ENCODE measurements around the gene PSMB9.

PSMB9 gene

GRCh38 chr6:32886681-32887383 lies 32.8 kb downstream of the PSMB9 start:
- no peaks in the 10 kb centered on the region for H3K36me3 ChIP-seq (ENCODE audit: control insufficient read depth, insufficient read depth, low read length)
- H3K27me3 ChIP-seq (ENCODE audit: control insufficient read depth, insufficient read depth, low read length): no peaks in the 10 kb centered on the region
- no peak overlapping the region for H3K9ac ChIP-seq (ENCODE audit: low read depth, low read length)
- H3K4me1 ChIP-seq (ENCODE audit: control insufficient read depth, insufficient read depth, low read length): no peaks in the 10 kb centered on the region
- H3K9me3 ChIP-seq (ENCODE audit: control insufficient read depth, insufficient read depth, low read length): no peaks in the 10 kb centered on the region
- no peak overlapping the region for H3K4me3 ChIP-seq (ENCODE audit: low read depth, low read length)
- H3K27ac ChIP-seq (ENCODE audit: low read depth, low read length): no peak overlapping the region

GRCh38 chr6:32887616-32888015 lies 33.6 kb downstream of the PSMB9 start:
- Histone ChIP-seq H3K27ac (ENCODE audit: low read depth, low read length) (no peak overlapping the region), H3K27me3 (ENCODE audit: control insufficient read depth, insufficient read depth, low read length) (no peaks in the 10 kb centered on the region), H3K36me3 (ENCODE audit: control insufficient read depth, insufficient read depth, low read length) (no peaks in the 10 kb centered on the region)

GRCh38 chr6:32888576-32888975 lies 34.6 kb downstream of the PSMB9 start:
- Histone ChIP-seq H3K4me1 (ENCODE audit: control insufficient read depth, insufficient read depth, low read length) (no peaks in the 10 kb centered on the region), H3K27me3 (ENCODE audit: control insufficient read depth, insufficient read depth, low read length) (no peaks in the 10 kb centered on the region), H3K9me3 (ENCODE audit: control insufficient read depth, insufficient read depth, low read length) (no peaks in the 10 kb centered on the region), H3K36me3 (ENCODE audit: control insufficient read depth, insufficient read depth, low read length) (no peaks in the 10 kb centered on the region), H3K9ac (ENCODE audit: low read depth, low read length) (no peak overlapping the region), H3K4me3 (ENCODE audit: low read depth, low read length) (no peak overlapping the region), H3K27ac (ENCODE audit: low read depth, low read length) (no peak overlapping the region)

More at GRCh38 chr6:32887616-32888015, 33.6 kb downstream of the PSMB9 start:
- no peak overlapping the region for H3K9ac ChIP-seq (ENCODE audit: low read depth, low read length)
- no peaks in the 10 kb centered on the region for H3K4me1 ChIP-seq (ENCODE audit: control insufficient read depth, insufficient read depth, low read length)
- H3K9me3 ChIP-seq (ENCODE audit: control insufficient read depth, insufficient read depth, low read length): no peaks in the 10 kb centered on the region
- H3K4me3 ChIP-seq (ENCODE audit: low read depth, low read length): no peak overlapping the region

GRCh38 chr6:32889533-32889932 lies 35.5 kb downstream of the PSMB9 start:
- Histone ChIP-seq H3K9ac (ENCODE audit: low read depth, low read length) (no peak overlapping the region), H3K9me3 (ENCODE audit: control insufficient read depth, insufficient read depth, low read length) (no peaks in the 10 kb centered on the region), H3K36me3 (ENCODE audit: control insufficient read depth, insufficient read depth, low read length) (no peaks in the 10 kb centered on the region), H3K4me1 (ENCODE audit: control insufficient read depth, insufficient read depth, low read length) (no peaks in the 10 kb centered on the region), H3K27me3 (ENCODE audit: control insufficient read depth, insufficient read depth, low read length) (no peaks in the 10 kb centered on the region), H3K27ac (ENCODE audit: low read depth, low read length) (no peak overlapping the region), H3K4me3 (ENCODE audit: low read depth, low read length) (no peak overlapping the region)

- no peaks in the 10 kb centered on the region for H3K36me3 ChIP-seq (ENCODE audit: control insufficient read depth, insufficient read depth, low read length)
- no peaks in the 10 kb centered on the region for H3K9me3 ChIP-seq (ENCODE audit: control insufficient read depth, insufficient read depth, low read length)
- H3K27me3 ChIP-seq (ENCODE audit: control insufficient read depth, insufficient read depth, low read length): no peaks in the 10 kb centered on the region
- H3K4me1 ChIP-seq (ENCODE audit: control insufficient read depth, insufficient read depth, low read length): 0 out of 2 replicates have a peak, but pooled peaks cover 4% of the 10 kb centered on the region
- no peak overlapping the region for H3K27ac ChIP-seq (ENCODE audit: low read depth, low read length)
- no peak overlapping the region for H3K9ac ChIP-seq (ENCODE audit: low read depth, low read length)
- no peak overlapping the region for H3K4me3 ChIP-seq (ENCODE audit: low read depth, low read length)
Observed at GRCh38 chr6:32890831-32891230, 36.8 kb downstream of the PSMB9 start.

GRCh38 chr6:32894085-32895005 lies 40.4 kb downstream of the PSMB9 start:
- H3K9ac ChIP-seq (ENCODE audit: low read depth, low read length): peak overlapping the region; percentile 44; the same call in 1 of the 2 replicates
- peak overlapping the region; percentile 94 for H3K27ac ChIP-seq (ENCODE audit: low read depth, low read length)
- H3K9me3 ChIP-seq (ENCODE audit: control insufficient read depth, insufficient read depth, low read length): no peaks in the 10 kb centered on the region
- 0 out of 2 replicates have a peak, but pooled peaks cover 4% of the 10 kb centered on the region for H3K4me1 ChIP-seq (ENCODE audit: control insufficient read depth, insufficient read depth, low read length)
- H3K27me3 ChIP-seq (ENCODE audit: control insufficient read depth, insufficient read depth, low read length): no peaks in the 10 kb centered on the region
- peak overlapping the region; percentile 95 for H3K4me3 ChIP-seq (ENCODE audit: low read depth, low read length)
- 0 out of 2 replicates have a peak, but pooled peaks cover 3% of the 10 kb centered on the region for H3K36me3 ChIP-seq (ENCODE audit: control insufficient read depth, insufficient read depth, low read length)

- no peaks in the 10 kb centered on the region for H3K27me3 ChIP-seq (ENCODE audit: control insufficient read depth, insufficient read depth, low read length)
- no peaks in the 10 kb centered on the region for H3K9me3 ChIP-seq (ENCODE audit: control insufficient read depth, insufficient read depth, low read length)
- H3K4me1 ChIP-seq (ENCODE audit: control insufficient read depth, insufficient read depth, low read length): 0 out of 2 replicates have a peak, but pooled peaks cover 4% of the 10 kb centered on the region
- H3K27ac ChIP-seq (ENCODE audit: low read depth, low read length): peak overlapping the region; percentile 94
- H3K4me3 ChIP-seq (ENCODE audit: low read depth, low read length): peak overlapping the region; percentile 95
- peak overlapping the region; percentile 26; the same call in 1 of the 2 replicates for H3K9ac ChIP-seq (ENCODE audit: low read depth, low read length)
- H3K36me3 ChIP-seq (ENCODE audit: control insufficient read depth, insufficient read depth, low read length): 0 out of 2 replicates have a peak, but pooled peaks cover 3% of the 10 kb centered on the region
Observed at GRCh38 chr6:32895006-32895345, 41.0 kb downstream of the PSMB9 start.

- Histone ChIP-seq H3K9me3 (ENCODE audit: control insufficient read depth, insufficient read depth, low read length) (no peaks in the 10 kb centered on the region), H3K27me3 (ENCODE audit: control insufficient read depth, insufficient read depth, low read length) (no peaks in the 10 kb centered on the region), H3K4me3 (ENCODE audit: low read depth, low read length) (no peak overlapping the region), H3K4me1 (ENCODE audit: control insufficient read depth, insufficient read depth, low read length) (no peaks in the 10 kb centered on the region), H3K27ac (ENCODE audit: low read depth, low read length) (no peak overlapping the region), H3K36me3 (ENCODE audit: control insufficient read depth, insufficient read depth, low read length) (peaks cover 6% of the 10 kb centered on the region; the same call in 1 of the 2 replicates), H3K9ac (ENCODE audit: low read depth, low read length) (no peak overlapping the region)
Observed at GRCh38 chr6:32903952-32904351, 50.0 kb downstream of the PSMB9 start.

- Histone ChIP-seq H3K4me3 (ENCODE audit: low read depth, low read length) (no peak overlapping the region), H3K4me1 (ENCODE audit: control insufficient read depth, insufficient read depth, low read length) (no peaks in the 10 kb centered on the region), H3K9me3 (ENCODE audit: control insufficient read depth, insufficient read depth, low read length) (no peaks in the 10 kb centered on the region), H3K9ac (ENCODE audit: low read depth, low read length) (no peak overlapping the region), H3K27me3 (ENCODE audit: control insufficient read depth, insufficient read depth, low read length) (no peaks in the 10 kb centered on the region), H3K36me3 (ENCODE audit: control insufficient read depth, insufficient read depth, low read length) (peaks cover 6% of the 10 kb centered on the region; the same call in 1 of the 2 replicates), H3K27ac (ENCODE audit: low read depth, low read length) (no peak overlapping the region)
Observed at GRCh38 chr6:32905078-32905477, 51.1 kb downstream of the PSMB9 start.

- H3K9me3 ChIP-seq (ENCODE audit: control insufficient read depth, insufficient read depth, low read length): no peaks in the 10 kb centered on the region
- H3K36me3 ChIP-seq (ENCODE audit: control insufficient read depth, insufficient read depth, low read length): no peaks in the 10 kb centered on the region
- no peaks in the 10 kb centered on the region for H3K27me3 ChIP-seq (ENCODE audit: control insufficient read depth, insufficient read depth, low read length)
- H3K4me1 ChIP-seq (ENCODE audit: control insufficient read depth, insufficient read depth, low read length): no peaks in the 10 kb centered on the region
- H3K27ac ChIP-seq (ENCODE audit: low read depth, low read length): no peak overlapping the region
- no peak overlapping the region for H3K4me3 ChIP-seq (ENCODE audit: low read depth, low read length)
- H3K9ac ChIP-seq (ENCODE audit: low read depth, low read length): no peak overlapping the region
Observed at GRCh38 chr6:32906539-32906938, 52.5 kb downstream of the PSMB9 start.

GRCh38 chr6:32908897-32909296 lies 54.9 kb downstream of the PSMB9 start:
- H3K4me3 ChIP-seq (ENCODE audit: low read depth, low read length): no peak overlapping the region
- H3K4me1 ChIP-seq (ENCODE audit: control insufficient read depth, insufficient read depth, low read length): no peaks in the 10 kb centered on the region
- no peaks in the 10 kb centered on the region for H3K36me3 ChIP-seq (ENCODE audit: control insufficient read depth, insufficient read depth, low read length)
- no peak overlapping the region for H3K27ac ChIP-seq (ENCODE audit: low read depth, low read length)
- no peaks in the 10 kb centered on the region for H3K27me3 ChIP-seq (ENCODE audit: control insufficient read depth, insufficient read depth, low read length)
- H3K9ac ChIP-seq (ENCODE audit: low read depth, low read length): no peak overlapping the region
- H3K9me3 ChIP-seq (ENCODE audit: control insufficient read depth, insufficient read depth, low read length): no peaks in the 10 kb centered on the region
